ENCODE data around the gene ATAD5. TPM values are rescaled to one million over a fixed set of nuclear protein-coding genes. Genes with fewer than 3 reads are reported as not detected.

Gene ATAD5
- total and polyA plus RNA-seq, 2 of the 13 experiments (the other 11 are each of a cell fraction or from before 2014, with no cell fraction given), result 1.8 to 10.7 TPM

- TF ChIP-seq PRDM4 (CRISPR knock-in tag; IDR thresholded peaks at IDR 0.05; ENCODE audit: borderline replicate concordance), result no peak
- TF ChIP-seq SNRNP70 (IDR thresholded peaks at IDR 0.05; ENCODE audit: low read depth, low read length), result no peak
- no peak for TF ChIP-seq ESRRA (CRISPR knock-in tag; IDR thresholded peaks at IDR 0.05; ENCODE audit: low read depth)
- TF ChIP-seq ERF (CRISPR knock-in tag; IDR thresholded peaks at IDR 0.05), result peak; percentile 72
- TF ChIP-seq, protein P1, sequence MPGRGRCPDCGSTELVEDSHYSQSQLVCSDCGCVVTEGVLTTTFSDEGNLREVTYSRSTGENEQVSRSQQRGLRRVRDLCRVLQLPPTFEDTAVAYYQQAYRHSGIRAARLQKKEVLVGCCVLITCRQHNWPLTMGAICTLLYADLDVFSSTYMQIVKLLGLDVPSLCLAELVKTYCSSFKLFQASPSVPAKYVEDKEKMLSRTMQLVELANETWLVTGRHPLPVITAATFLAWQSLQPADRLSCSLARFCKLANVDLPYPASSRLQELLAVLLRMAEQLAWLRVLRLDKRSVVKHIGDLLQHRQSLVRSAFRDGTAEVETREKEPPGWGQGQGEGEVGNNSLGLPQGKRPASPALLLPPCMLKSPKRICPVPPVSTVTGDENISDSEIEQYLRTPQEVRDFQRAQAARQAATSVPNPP (CRISPR knock-in tag; IDR thresholded peaks at IDR 0.05), result no peak
- no peak for TF ChIP-seq SMAD9 (CRISPR knock-in tag; IDR thresholded peaks at IDR 0.05)
- no peak for TF ChIP-seq EZH2 (conservative IDR thresholded peaks at IDR 0.05; ENCODE audit: low read depth, low read length)
- TF ChIP-seq ZNF883 (CRISPR knock-in tag; IDR thresholded peaks at IDR 0.05; ENCODE audit: not compliant biosample characterization), result no peak
- no peak; the same call in 1 of the 2 replicates for TF ChIP-seq EEA1 (CRISPR knock-in tag; IDR thresholded peaks at IDR 0.05; ENCODE audit: borderline replicate concordance)
- TF ChIP-seq AHR (CRISPR knock-in tag; IDR thresholded peaks at IDR 0.05), result no peak
- TF ChIP-seq MIER3 (CRISPR knock-in tag; IDR thresholded peaks at IDR 0.05; ENCODE audit: borderline replicate concordance), result no peak
- no peak for TF ChIP-seq ZNF234 (CRISPR knock-in tag; conservative IDR thresholded peaks at IDR 0.05)
- TF ChIP-seq ZSCAN22 (CRISPR knock-in tag; IDR thresholded peaks at IDR 0.05), result no peak
- TF ChIP-seq ZNF546 (CRISPR knock-in tag; conservative IDR thresholded peaks at IDR 0.05), result peak; percentile 54; the same call in 1 of the 2 replicates
- TF ChIP-seq IRF9 (CRISPR knock-in tag; IDR thresholded peaks at IDR 0.05; ENCODE audit: borderline replicate concordance), result no peak
- peak; percentile 65; the same call in 1 of the 2 replicates for TF ChIP-seq TBX2 (CRISPR knock-in tag; IDR thresholded peaks at IDR 0.05; ENCODE audit: borderline replicate concordance)
- no peak; the same call in 1 of the 2 replicates for TF ChIP-seq ARID2 (CRISPR knock-in tag; IDR thresholded peaks at IDR 0.05; ENCODE audit: borderline replicate concordance)
- TF ChIP-seq HMGA1 (CRISPR knock-in tag; conservative IDR thresholded peaks at IDR 0.05), result no peak
- no peak; the same call in 1 of the 2 replicates for TF ChIP-seq MEIS1 (CRISPR knock-in tag; IDR thresholded peaks at IDR 0.05; ENCODE audit: borderline replicate concordance)
- TF ChIP-seq, protein P2, sequence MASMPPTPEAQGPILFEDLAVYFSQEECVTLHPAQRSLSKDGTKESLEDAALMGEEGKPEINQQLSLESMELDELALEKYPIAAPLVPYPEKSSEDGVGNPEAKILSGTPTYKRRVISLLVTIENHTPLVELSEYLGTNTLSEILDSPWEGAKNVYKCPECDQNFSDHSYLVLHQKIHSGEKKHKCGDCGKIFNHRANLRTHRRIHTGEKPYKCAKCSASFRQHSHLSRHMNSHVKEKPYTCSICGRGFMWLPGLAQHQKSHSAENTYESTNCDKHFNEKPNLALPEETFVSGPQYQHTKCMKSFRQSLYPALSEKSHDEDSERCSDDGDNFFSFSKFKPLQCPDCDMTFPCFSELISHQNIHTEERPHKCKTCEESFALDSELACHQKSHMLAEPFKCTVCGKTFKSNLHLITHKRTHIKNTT (CRISPR knock-in tag; IDR thresholded peaks at IDR 0.05), result no peak
- TF ChIP-seq, protein P3, sequence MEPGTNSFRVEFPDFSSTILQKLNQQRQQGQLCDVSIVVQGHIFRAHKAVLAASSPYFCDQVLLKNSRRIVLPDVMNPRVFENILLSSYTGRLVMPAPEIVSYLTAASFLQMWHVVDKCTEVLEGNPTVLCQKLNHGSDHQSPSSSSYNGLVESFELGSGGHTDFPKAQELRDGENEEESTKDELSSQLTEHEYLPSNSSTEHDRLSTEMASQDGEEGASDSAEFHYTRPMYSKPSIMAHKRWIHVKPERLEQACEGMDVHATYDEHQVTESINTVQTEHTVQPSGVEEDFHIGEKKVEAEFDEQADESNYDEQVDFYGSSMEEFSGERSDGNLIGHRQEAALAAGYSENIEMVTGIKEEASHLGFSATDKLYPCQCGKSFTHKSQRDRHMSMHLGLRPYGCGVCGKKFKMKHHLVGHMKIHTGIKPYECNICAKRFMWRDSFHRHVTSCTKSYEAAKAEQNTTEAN (CRISPR knock-in tag; conservative IDR thresholded peaks at IDR 0.05), result no peak
- TF ChIP-seq ZBTB1 (CRISPR knock-in tag; IDR thresholded peaks at IDR 0.05; ENCODE audit: borderline replicate concordance), result no peak
- TF ChIP-seq PAWR (CRISPR knock-in tag; IDR thresholded peaks at IDR 0.05; ENCODE audit: borderline replicate concordance), result no peak; the same call in 1 of the 2 replicates
Observed at GRCh38 chr17:30824356-30825145, 7.2 kb upstream of the ATAD5 start, which contains the start of gene CRLF3 (continued).

Data from HepG2 (cell line).